Measurements from ENCODE around the gene SLC25A21. TPM values are rescaled to one million over a fixed set of nuclear protein-coding genes. Genes with fewer than 3 reads are reported as not detected.

SLC25A21 gene
- total RNA-seq, 1 experiment from 2014 or later, result 1.4 TPM

GRCh38 chr14:36659822-36660735 lies 512.3 kb downstream of the SLC25A21 start:
- ChIA-PET CTCF (interaction anchor here (0.5 to 7.5 kb wide), 6 partner anchors 11 to 490 kb away, joined by 3 to 41 read pairs (median 3); no protein-coding TSS in a partner anchor), POLR2A (no interaction called here)
- Mint-ChIP-seq H3K36me3 (ENCODE audit: insufficient read depth, unreplicated experiment) (peaks cover 7% of the 10 kb centered on the region), H3K27ac (ENCODE audit: low read depth, unreplicated experiment) (no peak overlapping the region), H3K4me1 (ENCODE audit: insufficient read depth, unreplicated experiment) (peaks cover 24% of the 10 kb centered on the region), H3K9me3 (ENCODE audit: unreplicated experiment) (no peaks in the 10 kb centered on the region), H3K27me3 (ENCODE audit: insufficient read depth, unreplicated experiment) (no peaks in the 10 kb centered on the region), H3K4me3 (ENCODE audit: unreplicated experiment) (no peak overlapping the region)
- intact Hi-C loops (cut with micrococcal nuclease), result loop anchor here (5.0 kb wide), 2 partner anchors 87 to 282 kb away; no protein-coding TSS in a partner anchor
- DNase-seq (ENCODE audit: unreplicated experiment), result no peak
- TF ChIP-seq CTCF (IDR thresholded peaks at IDR 0.05; ENCODE audit: unreplicated experiment), result no peak
- no TSS peak for BruUV-seq (replicated peaks)

GRCh38 chr14:36659010-36659821 lies 513.2 kb downstream of the SLC25A21 start:
- Mint-ChIP-seq H3K4me3 (ENCODE audit: unreplicated experiment) (no peak overlapping the region), H3K27me3 (ENCODE audit: insufficient read depth, unreplicated experiment) (no peaks in the 10 kb centered on the region), H3K36me3 (ENCODE audit: insufficient read depth, unreplicated experiment) (peaks cover 5% of the 10 kb centered on the region), H3K27ac (ENCODE audit: low read depth, unreplicated experiment) (no peak overlapping the region), H3K9me3 (ENCODE audit: unreplicated experiment) (no peaks in the 10 kb centered on the region), H3K4me1 (ENCODE audit: insufficient read depth, unreplicated experiment) (peaks cover 16% of the 10 kb centered on the region)
- ChIA-PET CTCF (interaction anchor here (0.5 to 7.5 kb wide), 4 partner anchors 10 to 486 kb away, joined by 3 to 41 read pairs (median 3); no protein-coding TSS in a partner anchor), POLR2A (no interaction called here)
- DNase-seq (ENCODE audit: unreplicated experiment), result no peak
- intact Hi-C loops (cut with micrococcal nuclease), result no loop called here
- no TSS peak for BruUV-seq (replicated peaks)
- TF ChIP-seq CTCF (IDR thresholded peaks at IDR 0.05; ENCODE audit: unreplicated experiment), result no peak

DNA sequence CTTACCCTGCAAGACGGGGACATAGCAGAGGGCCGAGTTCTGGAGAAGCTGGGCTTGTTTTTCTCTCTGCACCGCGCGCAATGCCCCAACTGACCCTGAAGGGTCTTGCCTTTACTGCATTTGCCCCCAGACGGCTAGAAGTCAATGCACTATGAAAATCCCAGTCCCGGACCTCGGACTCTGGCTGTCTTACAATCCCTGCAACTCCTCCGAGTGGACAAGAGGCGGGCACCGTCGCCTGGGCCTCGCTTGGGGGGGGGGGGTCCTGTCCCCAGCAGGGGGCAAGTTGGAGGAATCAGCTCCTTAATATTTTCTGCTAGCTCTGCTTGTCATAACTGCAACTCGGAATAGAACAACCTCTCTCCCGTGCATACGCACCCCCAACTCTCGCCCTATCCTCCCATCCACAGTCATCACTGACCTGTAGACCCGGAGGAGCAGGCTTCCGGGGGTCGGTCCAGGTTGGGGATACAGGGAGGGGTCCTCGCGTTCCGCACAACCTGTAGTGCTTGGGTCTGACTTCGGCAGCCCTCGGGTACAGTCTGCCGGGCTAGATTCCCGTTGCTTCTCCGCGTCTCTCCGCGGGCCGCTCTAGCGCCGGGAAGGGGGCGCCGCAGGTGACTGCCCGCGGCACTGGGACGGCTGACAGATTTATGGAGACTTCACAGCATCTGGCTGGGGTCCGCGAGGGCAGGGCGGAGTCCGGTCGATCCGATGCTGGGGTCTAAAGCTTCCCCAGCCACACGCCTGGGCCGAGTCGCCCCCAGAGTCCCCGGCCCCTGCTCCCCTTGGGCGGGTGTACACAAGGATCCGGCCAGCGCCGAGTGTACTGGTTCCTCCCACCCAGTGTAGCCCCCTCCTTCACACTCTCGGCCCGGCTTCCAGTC lies 514.0 kb downstream of the SLC25A21 start:
- CTCF ChIA-PET, result interaction anchor here (0.7 to 7.5 kb wide), 5 partner anchors 10 to 587 kb away, joined by 3 to 41 read pairs (median 3); no protein-coding TSS in a partner anchor
- POLR2A ChIA-PET, result no interaction called here
- peaks cover 8% of the 10 kb centered on the region for H3K4me1 Mint-ChIP-seq (ENCODE audit: insufficient read depth, unreplicated experiment)
- no peak overlapping the region for H3K27ac Mint-ChIP-seq (ENCODE audit: low read depth, unreplicated experiment)
- no peaks in the 10 kb centered on the region for H3K9me3 Mint-ChIP-seq (ENCODE audit: unreplicated experiment)
- no TSS peak for BruUV-seq (replicated peaks)
- no peaks in the 10 kb centered on the region for H3K27me3 Mint-ChIP-seq (ENCODE audit: insufficient read depth, unreplicated experiment)
- H3K4me3 Mint-ChIP-seq (ENCODE audit: unreplicated experiment), result no peak overlapping the region
- H3K36me3 Mint-ChIP-seq (ENCODE audit: insufficient read depth, unreplicated experiment), result no peaks in the 10 kb centered on the region
- intact Hi-C loops (cut with micrococcal nuclease), result no loop called here
- TF ChIP-seq CTCF (IDR thresholded peaks at IDR 0.05; ENCODE audit: unreplicated experiment), result no peak
- no peak for DNase-seq (ENCODE audit: unreplicated experiment)

Data from MCF 10A (cell line).